ENCODE results near the gene ATP2A2. TPM values are rescaled to one million over a fixed set of nuclear protein-coding genes. Genes with fewer than 3 reads are reported as not detected.

Gene ATP2A2
- total RNA-seq, 2 experiments from 2014 or later = 126 to 131 TPM

DNA sequence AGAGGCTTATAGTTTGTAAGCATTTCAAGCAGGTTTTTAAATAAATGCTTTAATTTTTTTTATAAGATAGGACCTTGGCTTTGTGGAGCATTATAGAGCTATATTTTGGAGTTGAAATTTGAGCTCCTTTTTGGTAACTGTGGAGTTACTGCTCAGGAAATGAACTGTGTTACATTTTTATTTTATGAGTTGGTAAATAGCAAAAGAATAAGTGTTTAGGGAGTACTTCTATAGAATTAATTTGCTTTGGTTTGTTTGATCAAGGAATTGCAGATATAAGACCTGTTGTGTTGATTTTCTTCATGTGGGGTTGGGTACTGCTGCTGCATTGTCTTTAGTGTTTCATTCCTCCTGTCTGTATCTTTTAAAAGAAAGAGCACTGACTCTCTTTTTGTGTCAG is 3.5 kb downstream of the ATP2A2 start:
- POLR2A ChIA-PET = no interaction called here
- H3K27ac Mint-ChIP-seq = peak overlapping the region; percentile 10
- H3K4me3 Mint-ChIP-seq = peak overlapping the region; percentile 88
- no peaks in the 10 kb centered on the region for H3K9me3 Mint-ChIP-seq
- peaks cover 3% of the 10 kb centered on the region for H3K27me3 Mint-ChIP-seq
- H3K4me1 Mint-ChIP-seq = peaks cover 70% of the 10 kb centered on the region
- peaks cover 57% of the 10 kb centered on the region for H3K36me3 Mint-ChIP-seq (ENCODE audit: low read depth)
- no peak for DNase-seq
- CTCF ChIA-PET = interaction anchor here (1.0 to 1.1 kb wide), 2 partner anchors 9 to 37 kb away, joined by 3 read pairs; no protein-coding TSS in a partner anchor

DNA sequence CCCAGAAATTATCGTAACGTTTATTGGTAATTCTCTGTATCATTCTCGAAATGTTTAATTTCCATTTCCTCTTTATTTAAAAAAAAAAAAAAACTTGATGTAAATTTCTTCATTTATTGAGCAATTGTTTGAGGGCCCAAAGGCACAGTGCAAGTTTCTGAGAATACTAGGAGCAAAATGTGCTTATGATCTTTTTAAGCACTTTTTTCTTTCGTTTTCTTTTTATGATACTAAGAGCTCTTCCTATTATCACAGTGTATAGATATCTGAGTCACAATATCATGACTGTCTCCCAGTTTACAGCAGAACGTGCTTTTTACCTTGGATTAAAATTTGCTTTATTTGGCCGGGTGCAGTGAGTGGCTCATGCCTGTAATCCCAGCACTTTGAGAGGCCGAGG is 5.6 kb downstream of the ATP2A2 start:
- no peaks in the 10 kb centered on the region for H3K9me3 Mint-ChIP-seq
- peaks cover 74% of the 10 kb centered on the region for H3K36me3 Mint-ChIP-seq (ENCODE audit: low read depth)
- CTCF ChIA-PET = interaction anchor here (0.6 to 1.2 kb wide), 3 partner anchors 9 to 441 kb away, joined by 3 to 4 read pairs (median 4); no protein-coding TSS in a partner anchor
- H3K4me3 Mint-ChIP-seq = peak overlapping the region; percentile 49
- H3K27me3 Mint-ChIP-seq = no peaks in the 10 kb centered on the region
- H3K27ac Mint-ChIP-seq = peak overlapping the region; percentile 57
- H3K4me1 Mint-ChIP-seq = peaks cover 65% of the 10 kb centered on the region
- DNase-seq = no peak
- POLR2A ChIA-PET = interaction anchor here (0.6 kb wide), 1 partner anchor 145 kb away, joined by 5 read pairs; no protein-coding TSS in a partner anchor

DNA sequence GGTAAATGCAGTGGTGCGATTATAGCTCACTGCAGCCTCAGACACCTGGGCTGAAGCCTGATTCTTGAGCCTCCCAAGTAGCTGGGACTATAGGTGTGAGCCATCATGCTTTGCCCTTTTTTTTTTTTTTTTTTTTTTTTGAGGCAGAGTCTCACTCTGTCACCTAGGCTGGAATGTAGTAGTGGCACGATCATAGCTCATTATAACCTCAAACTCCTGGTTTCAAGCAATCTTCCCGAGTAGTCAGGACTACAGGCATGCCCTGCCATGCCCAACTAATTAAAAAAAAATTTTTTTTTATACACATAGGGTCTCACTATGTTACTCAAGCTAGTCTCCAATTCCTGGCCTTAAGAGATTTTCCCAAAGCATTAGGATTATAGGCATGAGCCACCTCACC is 6.9 kb downstream of the ATP2A2 start:
- Mint-ChIP-seq H3K36me3 (ENCODE audit: low read depth) (peaks cover 79% of the 10 kb centered on the region), H3K9me3 (no peaks in the 10 kb centered on the region), H3K27me3 (no peaks in the 10 kb centered on the region), H3K4me3 (no peak overlapping the region), H3K4me1 (peaks cover 61% of the 10 kb centered on the region), H3K27ac (no peak overlapping the region)
- no peak for DNase-seq
- ChIA-PET CTCF (interaction anchor here (0.7 to 2.5 kb wide), 4 partner anchors 8 to 383 kb away, joined by 3 to 11 read pairs (median 4); no protein-coding TSS in a partner anchor), POLR2A (no interaction called here)

DNA sequence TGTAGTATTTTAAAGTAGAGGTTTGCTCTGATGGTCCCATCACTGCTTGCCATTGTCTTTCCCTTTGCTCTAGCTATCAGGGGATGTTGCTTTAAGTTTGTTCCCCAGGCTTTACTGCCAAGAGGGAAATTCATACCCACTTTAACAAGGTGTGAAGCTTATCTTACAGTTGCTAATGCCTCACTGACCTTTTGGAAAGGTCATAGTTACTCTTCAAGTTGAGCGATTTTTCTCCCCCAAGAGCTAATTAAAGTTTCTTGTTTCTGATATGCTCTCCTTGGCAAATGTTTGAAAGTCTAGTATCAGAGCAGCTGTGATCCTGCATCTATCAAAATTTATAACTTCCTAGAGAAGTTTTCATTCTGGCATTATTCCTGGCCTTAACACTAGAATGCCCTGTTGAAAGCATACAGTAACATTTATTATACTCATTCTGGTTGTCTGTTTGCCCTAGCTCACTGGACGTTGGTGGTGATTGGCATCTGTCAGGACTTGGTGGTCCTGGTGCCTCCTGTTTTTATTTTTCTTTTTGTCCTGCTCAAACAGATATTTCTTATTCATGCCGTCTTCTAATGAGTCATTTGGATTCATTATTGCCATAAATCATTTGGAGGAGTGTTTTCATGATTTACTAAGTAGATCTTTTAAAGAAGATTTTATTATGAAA is 8.1 kb downstream of the ATP2A2 start:
- ChIA-PET CTCF (interaction anchor here (1.0 to 2.5 kb wide), 2 partner anchors 8 to 9 kb away, joined by 3 to 11 read pairs; no protein-coding TSS in a partner anchor), POLR2A (no interaction called here)
- H3K27ac Mint-ChIP-seq = no peak overlapping the region

DNA sequence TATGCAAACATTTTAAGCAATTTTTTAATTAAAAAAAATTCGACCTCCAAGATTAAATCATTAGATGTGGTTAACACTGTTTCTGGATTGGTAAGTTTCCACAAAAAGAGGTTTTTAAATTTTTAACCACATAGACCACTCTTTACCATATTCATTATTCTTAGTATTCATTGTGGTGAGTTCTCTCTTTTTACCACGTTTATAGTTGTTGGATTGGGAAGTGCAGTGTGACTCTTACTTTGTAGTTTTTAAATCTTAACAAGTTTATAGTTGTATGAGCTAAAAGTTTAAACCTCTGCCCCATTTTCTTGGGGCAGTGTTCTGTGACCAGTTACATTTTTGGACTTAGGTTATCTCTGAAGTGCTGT is 8.6 kb downstream of the ATP2A2 start:
- no peaks in the 10 kb centered on the region for H3K27me3 Mint-ChIP-seq
- POLR2A ChIA-PET = no interaction called here
- no peak overlapping the region for H3K27ac Mint-ChIP-seq
- H3K36me3 Mint-ChIP-seq (ENCODE audit: low read depth) = peaks cover 70% of the 10 kb centered on the region
- DNase-seq = no peak
- H3K4me1 Mint-ChIP-seq = peaks cover 48% of the 10 kb centered on the region
- CTCF ChIA-PET = interaction anchor here (1.0 to 2.5 kb wide), 2 partner anchors 8 to 9 kb away, joined by 3 to 11 read pairs; no protein-coding TSS in a partner anchor
- no peak overlapping the region for H3K4me3 Mint-ChIP-seq
- no peaks in the 10 kb centered on the region for H3K9me3 Mint-ChIP-seq

More for the DNA sequence above, 8.1 kb downstream of the ATP2A2 start:
- no peak overlapping the region for H3K4me3 Mint-ChIP-seq
- H3K36me3 Mint-ChIP-seq (ENCODE audit: low read depth) = peaks cover 72% of the 10 kb centered on the region
- no peaks in the 10 kb centered on the region for H3K9me3 Mint-ChIP-seq
- H3K27me3 Mint-ChIP-seq = no peaks in the 10 kb centered on the region
- H3K4me1 Mint-ChIP-seq = peaks cover 51% of the 10 kb centered on the region
- no peak for DNase-seq

DNA sequence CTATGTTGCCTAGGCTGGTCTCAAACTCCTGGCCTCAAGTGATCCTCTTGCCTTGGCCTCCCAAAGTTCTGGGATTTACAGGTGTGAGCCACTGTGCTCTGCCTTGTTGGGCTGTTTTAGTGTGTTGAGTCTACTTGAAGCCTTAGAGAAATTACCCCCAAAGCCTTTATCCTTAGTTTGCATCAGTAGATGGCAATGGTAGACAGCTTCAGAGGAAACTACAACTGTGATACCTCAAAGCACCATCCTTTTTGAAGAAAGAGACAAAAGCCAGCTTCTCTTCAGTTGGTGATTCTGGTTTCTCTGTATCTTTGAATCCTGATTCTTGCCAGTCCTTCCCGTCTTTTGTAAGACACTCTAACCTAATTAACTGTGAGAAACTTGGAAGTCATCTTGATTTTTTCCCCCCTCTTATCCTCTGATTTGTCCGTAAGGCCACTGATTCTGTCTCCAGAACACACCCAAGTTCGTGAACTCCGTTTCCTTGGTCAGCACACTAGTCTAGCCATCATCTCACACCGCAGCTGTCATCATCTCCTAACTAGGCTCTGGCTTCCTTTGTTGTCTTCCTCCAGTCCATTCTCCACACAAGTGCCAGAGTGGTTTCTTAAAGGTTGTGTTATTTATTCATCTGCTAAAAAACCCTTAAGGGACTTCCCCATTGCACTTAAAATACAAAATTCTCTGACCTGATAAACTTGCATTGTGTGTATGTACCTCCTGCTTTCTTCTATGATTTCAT is 20.2 kb downstream of the ATP2A2 start:
- POLR2A ChIA-PET = no interaction called here
- no peaks in the 10 kb centered on the region for H3K27me3 Mint-ChIP-seq
- DNase-seq = no peak
- H3K36me3 Mint-ChIP-seq (ENCODE audit: low read depth) = peaks cover 50% of the 10 kb centered on the region
- no peak overlapping the region for H3K27ac Mint-ChIP-seq
- peaks cover 38% of the 10 kb centered on the region for H3K4me1 Mint-ChIP-seq
- CTCF ChIA-PET = no interaction called here
- H3K4me3 Mint-ChIP-seq = no peak overlapping the region
- no peaks in the 10 kb centered on the region for H3K9me3 Mint-ChIP-seq

DNA sequence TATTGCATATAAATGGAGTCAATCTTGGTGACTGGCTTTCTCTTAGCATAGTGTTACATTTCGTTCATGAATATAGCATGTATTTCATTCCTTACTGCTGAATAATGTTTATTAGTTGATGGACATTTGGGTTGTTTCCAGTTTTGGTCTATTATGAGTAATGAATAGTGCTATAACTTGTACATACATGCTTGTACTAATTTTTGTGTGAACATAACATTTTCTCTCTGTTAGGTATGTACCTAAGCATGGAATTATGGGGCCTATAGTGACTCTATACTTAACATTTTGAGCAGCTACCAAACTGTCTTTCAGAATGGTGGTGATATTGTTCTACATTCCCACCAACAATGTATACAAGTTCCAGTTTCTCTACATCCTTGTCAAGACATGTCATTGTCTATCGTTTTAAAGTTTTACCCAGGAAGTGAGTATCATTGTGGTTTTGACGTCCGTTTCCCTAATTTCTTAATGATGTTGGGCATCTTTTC is 23.1 kb downstream of the ATP2A2 start:
- no peak overlapping the region for H3K27ac Mint-ChIP-seq
- peaks cover 49% of the 10 kb centered on the region for H3K4me1 Mint-ChIP-seq
- H3K9me3 Mint-ChIP-seq = no peaks in the 10 kb centered on the region
- ChIA-PET CTCF (no interaction called here), POLR2A (no interaction called here)
- H3K36me3 Mint-ChIP-seq (ENCODE audit: low read depth) = peaks cover 53% of the 10 kb centered on the region
- H3K27me3 Mint-ChIP-seq = no peaks in the 10 kb centered on the region
- H3K4me3 Mint-ChIP-seq = no peak overlapping the region
- no peak for DNase-seq

DNA sequence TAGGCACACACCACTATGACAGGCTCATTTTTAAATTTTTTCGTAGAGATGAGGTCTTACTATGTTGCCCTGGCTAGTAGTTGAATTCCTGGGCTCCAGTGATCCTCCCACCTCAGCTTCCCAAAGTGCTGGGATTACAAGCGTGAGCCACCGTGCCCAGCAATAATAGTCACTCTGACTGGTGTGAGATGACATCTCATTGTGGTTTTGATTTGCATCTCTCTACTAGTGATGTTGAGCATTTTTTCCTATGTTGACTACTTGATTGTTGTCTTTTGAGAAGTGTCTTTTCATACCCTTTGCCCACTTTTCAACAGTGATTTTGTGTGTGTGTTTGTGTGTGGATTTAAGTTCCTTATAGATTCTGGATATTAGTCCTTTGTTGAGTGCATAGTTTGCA is 26.3 kb downstream of the ATP2A2 start:
- peak overlapping the region; percentile 13 for H3K27ac Mint-ChIP-seq
- no peaks in the 10 kb centered on the region for H3K27me3 Mint-ChIP-seq
- H3K4me1 Mint-ChIP-seq = peaks cover 50% of the 10 kb centered on the region
- H3K9me3 Mint-ChIP-seq = no peaks in the 10 kb centered on the region
- peaks cover 58% of the 10 kb centered on the region for H3K36me3 Mint-ChIP-seq (ENCODE audit: low read depth)
- POLR2A ChIA-PET = interaction anchor here (0.6 kb wide), 1 partner anchor 340 kb away, joined by 3 read pairs; no protein-coding TSS in a partner anchor
- CTCF ChIA-PET = interaction anchor here (0.8 kb wide), 1 partner anchor 23 kb away, joined by 3 read pairs; no protein-coding TSS in a partner anchor
- DNase-seq = no peak
- H3K4me3 Mint-ChIP-seq = no peak overlapping the region

DNA sequence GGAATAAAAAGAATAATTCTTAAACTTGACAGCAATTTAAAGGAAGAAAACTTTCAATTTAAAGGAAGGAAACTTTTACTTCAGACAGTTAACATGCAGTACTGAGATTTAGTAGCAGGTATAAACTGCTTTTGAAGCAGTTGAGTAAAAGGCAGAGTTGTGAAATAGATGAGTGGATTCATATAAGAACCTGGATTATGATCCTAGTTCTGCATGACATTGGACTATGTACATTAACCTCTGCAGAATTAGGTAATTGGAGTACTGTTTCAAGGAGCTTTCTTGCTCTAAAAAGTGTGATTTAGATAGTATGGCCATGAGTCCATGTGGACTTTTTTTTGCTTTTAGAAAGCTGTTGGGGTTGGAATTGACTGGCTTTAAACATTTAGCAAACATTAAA is 29.7 kb downstream of the ATP2A2 start:
- Mint-ChIP-seq H3K36me3 (ENCODE audit: low read depth) (peaks cover 61% of the 10 kb centered on the region), H3K27ac (peak overlapping the region; percentile 9), H3K4me3 (no peak overlapping the region), H3K9me3 (no peaks in the 10 kb centered on the region), H3K27me3 (no peaks in the 10 kb centered on the region), H3K4me1 (peaks cover 56% of the 10 kb centered on the region)
- ChIA-PET CTCF (interaction anchor here (1.1 to 4.3 kb wide), 2 partner anchors 10 to 13 kb away, joined by 3 to 18 read pairs; no protein-coding TSS in a partner anchor), POLR2A (no interaction called here)
- no peak for DNase-seq

DNA sequence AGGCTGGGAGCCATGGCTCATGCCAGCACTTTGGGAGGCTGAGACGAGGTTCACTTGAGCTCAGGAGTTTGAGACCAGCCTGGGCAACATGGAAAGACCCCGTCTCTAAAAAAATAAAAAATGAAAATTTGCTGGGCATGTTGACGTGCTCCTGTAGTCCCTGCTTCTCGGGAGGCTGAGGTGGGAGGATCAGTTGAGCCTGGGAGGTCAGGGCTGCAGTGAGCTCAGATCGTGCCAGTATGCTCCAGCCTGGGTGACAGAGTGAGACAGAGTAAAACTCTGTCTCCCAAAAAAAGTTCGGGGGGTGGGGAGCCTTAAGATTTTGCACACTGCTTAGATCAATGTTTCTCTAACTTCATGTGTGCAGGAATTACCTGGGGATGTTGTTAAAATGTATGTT is 30.9 kb downstream of the ATP2A2 start:
- ChIA-PET POLR2A (no interaction called here), CTCF (interaction anchor here (0.6 to 4.3 kb wide), 3 partner anchors 9 to 156 kb away, joined by 3 to 18 read pairs (median 3); no protein-coding TSS in a partner anchor)
- peaks cover 60% of the 10 kb centered on the region for H3K36me3 Mint-ChIP-seq (ENCODE audit: low read depth)
- no peak for DNase-seq
- no peak overlapping the region for H3K4me3 Mint-ChIP-seq
- H3K27ac Mint-ChIP-seq = peak overlapping the region; percentile 74
- H3K27me3 Mint-ChIP-seq = no peaks in the 10 kb centered on the region
- H3K4me1 Mint-ChIP-seq = peaks cover 59% of the 10 kb centered on the region
- no peaks in the 10 kb centered on the region for H3K9me3 Mint-ChIP-seq

DNA sequence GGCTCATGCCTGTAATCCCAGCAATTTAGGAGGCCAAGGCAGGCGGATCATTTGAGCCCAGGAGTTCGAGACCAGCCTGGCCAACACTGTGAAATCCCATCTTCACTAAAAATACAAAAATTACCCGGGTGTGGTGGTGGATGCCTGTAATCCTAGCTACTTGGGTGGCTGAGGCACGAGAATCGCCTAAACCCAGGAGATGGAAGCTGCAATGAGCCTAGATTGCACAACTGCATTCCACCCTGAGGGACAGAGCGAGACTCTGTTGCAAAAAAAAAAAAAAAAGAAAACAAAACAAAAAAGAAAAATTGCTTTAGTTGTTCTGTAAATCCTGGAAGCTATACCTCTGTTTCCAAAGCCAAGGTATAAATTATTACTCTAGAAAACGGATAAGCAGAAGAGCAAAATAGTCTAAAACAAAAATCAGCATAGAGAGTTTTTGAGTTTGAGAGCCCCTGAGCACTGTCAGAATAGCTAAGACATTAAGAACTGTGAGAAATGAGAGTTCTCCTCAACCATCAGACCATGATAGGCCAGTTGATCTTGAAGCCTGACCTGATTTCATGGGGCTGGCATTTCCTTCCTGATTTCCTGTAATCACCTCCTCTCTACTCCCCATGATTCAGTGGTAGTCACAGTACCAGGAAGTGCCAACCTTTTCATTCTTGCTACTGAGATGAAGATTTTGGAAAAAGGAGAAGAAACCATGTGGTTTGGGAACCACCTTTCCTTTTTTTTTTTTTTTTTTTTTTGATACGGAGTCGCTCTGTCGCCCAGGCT is 31.7 kb downstream of the ATP2A2 start:
- H3K4me3 Mint-ChIP-seq = no peak overlapping the region
- peaks cover 55% of the 10 kb centered on the region for H3K36me3 Mint-ChIP-seq (ENCODE audit: low read depth)
- ChIA-PET POLR2A (no interaction called here), CTCF (interaction anchor here (0.5 to 4.3 kb wide), 6 partner anchors 8 to 1826 kb away, joined by 3 to 18 read pairs (median 3); no protein-coding TSS in a partner anchor)
- H3K27me3 Mint-ChIP-seq = no peaks in the 10 kb centered on the region
- peaks cover 52% of the 10 kb centered on the region for H3K4me1 Mint-ChIP-seq
- no peak for DNase-seq
- H3K9me3 Mint-ChIP-seq = no peaks in the 10 kb centered on the region
- peak overlapping the region; percentile 74 for H3K27ac Mint-ChIP-seq

DNA sequence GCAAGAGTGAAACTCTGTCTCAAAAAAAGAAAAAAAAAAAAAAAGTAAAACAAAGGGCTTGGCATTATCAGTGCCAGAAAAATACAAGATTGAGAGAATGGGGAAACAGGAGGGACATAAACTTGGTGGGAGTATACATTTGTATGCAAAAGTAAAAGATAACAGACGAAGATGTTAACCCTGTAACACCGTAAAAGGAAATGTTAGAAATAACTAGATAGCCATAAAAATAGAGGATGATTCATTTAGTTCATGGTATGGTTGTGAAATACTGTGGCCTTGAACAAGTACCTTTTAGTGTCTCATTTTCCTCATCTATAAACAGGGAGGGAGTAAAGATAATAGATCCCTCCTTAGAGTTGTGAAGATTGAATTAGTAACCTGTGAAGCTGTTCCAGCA is 33.3 kb downstream of the ATP2A2 start:
- H3K27me3 Mint-ChIP-seq = no peaks in the 10 kb centered on the region
- H3K9me3 Mint-ChIP-seq = no peaks in the 10 kb centered on the region
- CTCF ChIA-PET = interaction anchor here (1.1 to 1.6 kb wide), 2 partner anchors 8 to 19 kb away, joined by 4 to 5 read pairs; no protein-coding TSS in a partner anchor
- H3K36me3 Mint-ChIP-seq (ENCODE audit: low read depth) = peaks cover 50% of the 10 kb centered on the region
- H3K27ac Mint-ChIP-seq = peak overlapping the region; percentile 54
- POLR2A ChIA-PET = interaction anchor here (0.7 kb wide), 1 partner anchor 91 kb away, joined by 11 read pairs; no protein-coding TSS in a partner anchor
- peaks cover 47% of the 10 kb centered on the region for H3K4me1 Mint-ChIP-seq
- H3K4me3 Mint-ChIP-seq = no peak overlapping the region
- DNase-seq = no peak

Data from activated CD4-positive, alpha-beta T cell treated with anti-CD3 and anti-CD28 coated beads, Interleukin-2, amount 10 ng/mL, durations not matched to agents 7 days and 5 days (primary cell).